Activated T-helper 9 cell treated with anti-CD3 and anti-CD28 coated beads, Interleukin-2, amount 50 U/mL, for 16 hours (primary cell): Measurements from ENCODE around the gene AHNAK2.

ENCODE experiments used
- DNase-seq: peaks from one replicate; pipeline ENCODE4 v3.0.0-alpha.2; 2020; ENCODE audit warnings: low read depth

The AHNAK2 gene

GRCh38 chr14:105012171-105012985, 34.2 kb upstream of the AHNAK2 start:
- DNase-seq = no peak

GRCh38 chr14:105011312-105011990, 33.3 kb upstream of the AHNAK2 start:
- no peak for DNase-seq

- no peak for DNase-seq
These were observed 32.7 kb upstream of the AHNAK2 start for GRCh38 chr14:105010891-105011291.

- DNase-seq = no peak
These were observed 31.9 kb upstream of the AHNAK2 start for GRCh38 chr14:105010106-105010505.

GRCh38 chr14:105007593-105008264, 29.6 kb upstream of the AHNAK2 start:
- DNase-seq = no peak

GRCh38 chr14:105006831-105007592, 28.8 kb upstream of the AHNAK2 start:
- no peak for DNase-seq

- DNase-seq = no peak
These were observed 28.0 kb upstream of the AHNAK2 start for GRCh38 chr14:105005929-105006830.

- DNase-seq = no peak
These were observed 27.3 kb upstream of the AHNAK2 start for GRCh38 chr14:105005329-105005928.

GRCh38 chr14:104999361-104999760, 21.2 kb upstream of the AHNAK2 start:
- DNase-seq = no peak

GRCh38 chr14:104998801-104999200, 20.6 kb upstream of the AHNAK2 start:
- DNase-seq = no peak

- no peak for DNase-seq
These were observed 18.3 kb upstream of the AHNAK2 start for GRCh38 chr14:104996483-104996882.

GRCh38 chr14:104996032-104996431, 17.9 kb upstream of the AHNAK2 start:
- no peak for DNase-seq

- DNase-seq = no peak
These were observed 16.8 kb upstream of the AHNAK2 start for GRCh38 chr14:104994978-104995377.

- DNase-seq = no peak
These were observed 15.8 kb upstream of the AHNAK2 start for GRCh38 chr14:104993808-104994591.

GRCh38 chr14:104993306-104993705, 15.1 kb upstream of the AHNAK2 start:
- DNase-seq = no peak

- no peak for DNase-seq
These were observed 14.3 kb upstream of the AHNAK2 start for GRCh38 chr14:104992501-104992900.

GRCh38 chr14:104991896-104992230, 13.7 kb upstream of the AHNAK2 start:
- no peak for DNase-seq

- DNase-seq = no peak
These were observed 11.8 kb upstream of the AHNAK2 start for GRCh38 chr14:104989951-104990303.

GRCh38 chr14:104989236-104989950, 11.2 kb upstream of the AHNAK2 start:
- no peak for DNase-seq
